Suppressor macrophage (primary cell): ENCODE results near the gene TTC32.

Source experiments
- DNase-seq, 4 experiments: peaks; one replicate each; pipeline ENCODE4 v3.0.0-alpha.2; 2020 to 2022

TTC32 gene

DNA sequence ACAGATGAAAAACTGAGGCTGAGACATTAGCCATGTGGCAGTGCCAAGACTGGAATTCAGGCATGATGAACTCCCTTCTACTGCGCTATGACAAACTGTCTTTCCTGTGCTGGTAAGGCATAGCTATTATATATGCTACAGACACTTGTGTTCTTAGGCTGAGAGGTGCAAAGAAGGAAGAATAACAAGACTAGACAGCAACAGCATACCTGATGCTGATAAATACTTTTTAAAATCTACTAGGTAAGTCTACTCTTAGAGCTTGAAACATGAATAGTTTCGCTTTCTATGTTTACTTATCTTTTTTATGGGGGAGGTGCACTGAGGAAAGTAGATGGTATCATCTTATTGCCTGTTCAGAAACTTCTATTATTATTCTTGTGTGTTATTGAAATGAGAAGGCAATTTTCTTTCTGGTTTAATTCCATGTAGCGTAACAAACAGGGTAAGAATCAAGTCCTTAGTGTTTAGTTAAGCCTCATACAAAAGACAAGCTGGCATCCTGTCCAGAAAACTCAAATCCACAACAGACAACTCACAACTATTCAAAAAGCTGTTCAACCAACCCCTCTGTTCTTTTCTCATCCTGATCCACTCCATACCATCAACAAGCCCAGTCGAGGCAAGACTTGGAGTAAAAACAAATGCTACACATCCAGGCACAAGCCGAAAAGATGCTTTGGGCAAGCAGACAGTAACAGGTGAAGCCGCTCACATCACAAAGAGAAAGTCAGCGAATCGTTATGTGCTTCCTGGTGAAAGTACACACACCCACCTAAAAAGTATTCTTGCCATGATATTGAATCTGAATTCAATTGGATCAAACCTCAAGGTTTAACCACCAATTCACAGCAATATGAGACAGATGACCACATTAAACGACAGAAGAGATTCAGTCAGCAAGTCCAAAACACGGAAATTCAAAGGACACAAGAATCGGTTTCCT lies 1.5 kb downstream of the TTC32 start:
- DNase-seq: no peak

DNA sequence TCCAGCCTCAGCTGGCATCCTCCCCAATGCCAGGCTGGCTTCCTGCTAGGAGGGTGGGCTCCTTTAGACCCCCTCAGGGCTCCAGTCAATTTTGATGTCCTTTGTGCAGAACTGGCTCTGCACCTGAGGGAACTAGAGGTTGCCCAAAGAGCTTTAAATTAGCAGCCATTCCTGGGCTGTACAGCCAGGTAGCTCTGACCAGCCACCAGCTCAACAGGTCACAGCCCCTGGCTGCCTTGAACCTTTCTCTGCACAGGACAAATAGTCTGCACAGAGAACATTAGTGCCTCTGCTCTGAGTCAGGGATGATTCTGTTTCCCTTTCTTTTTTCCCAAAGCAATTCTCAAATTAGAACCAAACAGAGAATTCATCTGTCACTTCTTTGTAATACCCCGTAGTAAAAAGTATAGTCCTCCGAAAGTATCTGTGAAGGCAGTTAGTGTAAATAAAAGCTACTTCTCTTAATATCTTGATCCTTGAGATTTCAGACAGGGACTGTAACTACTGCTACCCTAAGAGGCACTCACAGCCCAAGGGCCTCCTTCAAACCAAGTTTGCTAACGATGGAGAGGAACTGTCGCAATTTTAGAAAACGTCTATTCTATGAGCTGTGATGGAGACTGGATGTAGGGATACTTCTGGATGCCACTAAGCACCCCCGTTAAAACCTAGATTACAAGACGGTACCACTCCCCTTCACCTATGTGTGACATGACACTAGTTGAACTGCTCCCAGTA lies 3.0 kb downstream of the TTC32 start:
- DNase-seq: no peak

DNA sequence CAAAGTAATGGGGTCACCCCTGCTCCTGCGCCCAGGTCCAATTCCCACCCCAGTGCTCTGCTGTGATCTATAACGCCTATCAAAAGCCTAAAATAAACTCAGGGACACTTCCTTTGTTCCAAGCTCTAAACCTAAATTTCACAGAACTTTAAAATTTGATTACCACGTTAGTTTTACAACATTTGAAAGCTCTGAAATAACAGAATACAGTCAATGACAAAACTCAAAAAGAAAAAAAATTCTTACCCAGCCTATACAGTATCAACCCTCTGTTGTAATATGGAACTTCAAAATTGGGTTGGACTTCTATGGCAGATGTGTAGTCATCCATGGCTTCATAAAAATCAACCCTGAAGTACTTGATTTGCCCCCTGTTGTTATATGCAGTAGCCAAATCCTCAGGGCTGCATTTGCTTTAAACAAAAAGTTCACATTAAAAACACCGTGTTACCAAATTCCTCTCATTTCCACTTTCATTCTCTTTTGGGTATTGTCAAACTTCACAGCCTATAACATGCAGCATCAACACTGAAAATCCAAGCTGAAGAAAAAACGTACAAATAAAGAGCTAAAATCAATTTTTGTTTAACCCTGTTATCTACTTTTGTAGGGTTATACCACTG lies 4.0 kb downstream of the TTC32 start:
- no peak for DNase-seq

DNA sequence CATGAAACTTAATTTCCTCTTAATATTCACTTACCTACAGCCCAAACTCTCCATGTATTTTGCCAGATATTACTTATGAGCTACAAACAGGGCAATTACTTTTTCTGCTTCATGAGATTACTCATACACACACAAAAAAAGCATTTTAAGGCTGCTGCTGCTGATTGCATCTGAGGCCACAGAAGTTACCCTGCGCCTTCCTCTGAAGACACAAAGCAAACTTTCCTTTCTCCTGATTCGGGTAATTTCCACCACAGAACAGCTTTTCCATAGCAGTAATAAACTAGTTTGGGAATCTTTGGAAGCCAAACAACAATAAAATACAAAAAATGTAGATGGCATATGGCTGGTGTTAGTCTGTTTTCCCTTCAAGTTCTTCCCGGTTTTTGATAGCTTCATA lies 6.2 kb downstream of the TTC32 start:
- no peak for DNase-seq

DNA sequence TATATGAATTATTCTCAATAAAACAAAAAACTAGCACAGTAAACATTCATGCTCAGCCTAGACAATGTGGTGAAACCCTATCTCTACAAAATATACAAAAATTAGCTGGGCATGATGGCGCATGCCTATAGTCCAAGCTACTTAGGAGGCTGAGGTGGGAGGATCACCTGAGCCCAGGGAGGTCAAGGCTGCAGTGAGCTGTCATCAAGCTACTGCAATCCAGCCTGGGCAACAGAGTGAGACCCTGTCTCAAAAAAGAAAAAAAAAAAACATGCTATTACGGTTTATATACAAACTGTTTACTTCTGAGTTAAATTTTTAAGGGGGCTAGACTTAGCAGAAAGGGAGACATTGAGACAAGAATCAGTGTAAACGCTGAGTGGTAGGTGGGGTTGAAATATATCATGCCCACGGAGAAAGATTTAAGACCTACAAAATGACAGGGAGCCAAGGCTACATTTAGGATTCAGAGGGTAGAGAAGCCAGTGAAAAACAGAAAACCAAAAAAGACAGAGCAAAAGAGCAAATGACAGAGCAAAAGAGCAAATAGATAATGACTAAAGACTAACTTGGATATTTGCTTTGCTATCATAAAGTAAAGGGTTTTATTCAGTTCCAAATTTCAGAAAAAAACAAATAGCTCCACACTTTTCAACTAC lies 7.5 kb downstream of the TTC32 start:
- no peak for DNase-seq

DNA sequence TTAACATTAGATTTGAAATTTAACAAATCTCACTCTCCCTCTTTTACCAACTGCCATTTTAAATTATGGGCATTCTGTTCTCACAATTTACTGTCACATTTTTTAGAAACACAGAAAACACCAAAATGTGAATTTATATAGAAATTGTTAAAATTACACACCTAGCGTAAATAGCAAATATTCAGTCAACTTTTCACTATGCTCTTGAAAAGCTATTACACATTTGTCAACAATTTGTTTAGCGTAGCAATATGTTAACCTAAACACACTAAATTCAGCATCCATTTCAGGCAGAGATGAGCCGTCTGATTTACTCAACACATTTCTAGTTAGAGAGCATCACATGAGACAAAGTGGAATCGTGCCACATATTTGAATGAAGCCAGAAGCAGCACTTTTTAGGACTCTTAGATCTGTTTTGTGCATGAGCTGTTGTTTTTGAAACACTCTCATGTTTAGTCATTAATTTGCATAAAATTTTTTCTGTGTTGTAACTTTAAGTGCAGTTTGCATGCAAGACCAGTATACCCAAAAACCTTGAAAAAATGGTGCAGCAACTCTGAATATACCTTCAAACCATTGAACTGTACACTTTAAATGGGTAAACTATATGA lies 8.2 kb downstream of the TTC32 start:
- DNase-seq: no peak

DNA sequence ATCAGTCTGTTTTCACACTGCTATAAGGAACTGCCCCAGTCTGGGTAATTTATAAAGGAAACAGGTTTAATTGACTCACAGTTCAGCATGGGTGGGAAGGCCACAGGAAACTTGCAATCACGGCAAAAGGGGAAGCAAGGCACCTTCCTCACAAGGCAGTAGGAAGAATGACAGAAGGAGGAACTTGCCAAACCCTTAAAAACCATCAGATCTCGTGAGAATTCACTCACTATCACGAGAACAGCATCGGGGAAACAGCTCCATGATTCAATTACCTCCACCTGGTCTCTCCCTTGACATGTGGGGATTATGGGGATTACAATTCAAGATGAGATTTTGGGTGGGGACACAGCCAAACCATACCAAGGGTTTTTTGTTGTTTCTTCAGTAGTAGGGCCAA lies 9.8 kb downstream of the TTC32 start:
- DNase-seq: peak; percentile 83 to 95 (median 88)

DNA sequence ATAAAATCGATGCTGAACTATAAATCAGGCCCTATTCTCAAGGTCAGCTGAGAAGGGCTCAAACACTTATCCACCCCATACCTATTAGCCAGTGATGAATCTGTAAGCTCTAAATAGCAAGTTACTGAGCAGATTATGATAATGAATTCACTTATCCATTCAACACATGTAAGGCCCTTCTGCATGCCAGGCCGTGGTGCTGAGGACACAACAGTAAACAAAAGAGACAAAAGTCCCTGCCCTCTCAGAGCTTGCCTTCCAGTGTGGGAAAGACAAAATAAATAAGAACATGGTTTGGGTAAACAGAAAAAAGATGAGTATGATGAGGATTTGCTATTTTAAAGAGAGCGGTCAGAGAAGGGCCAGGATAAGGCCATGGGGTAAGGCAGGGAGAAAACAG lies 11.7 kb downstream of the TTC32 start:
- no peak for DNase-seq

DNA sequence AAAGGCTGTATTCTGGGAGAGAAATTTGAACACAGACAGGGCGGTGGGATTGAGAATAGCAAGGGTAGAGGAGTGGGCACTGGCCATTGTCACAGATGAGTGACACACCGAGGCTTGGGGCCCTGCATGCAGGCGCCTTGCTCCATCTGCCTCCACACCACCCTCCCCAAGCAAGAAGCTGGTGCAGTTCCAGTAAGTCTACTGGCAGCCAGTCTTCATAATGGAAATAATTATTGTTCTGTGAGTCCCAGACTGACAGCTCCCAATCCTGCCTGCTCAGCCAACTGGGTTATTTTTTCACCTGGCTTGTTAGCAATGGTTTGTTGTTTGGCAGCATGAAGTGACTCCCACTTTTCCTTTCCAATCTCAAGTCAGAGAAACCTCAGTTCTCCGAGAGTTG lies 13.0 kb downstream of the TTC32 start:
- no peak for DNase-seq

DNA sequence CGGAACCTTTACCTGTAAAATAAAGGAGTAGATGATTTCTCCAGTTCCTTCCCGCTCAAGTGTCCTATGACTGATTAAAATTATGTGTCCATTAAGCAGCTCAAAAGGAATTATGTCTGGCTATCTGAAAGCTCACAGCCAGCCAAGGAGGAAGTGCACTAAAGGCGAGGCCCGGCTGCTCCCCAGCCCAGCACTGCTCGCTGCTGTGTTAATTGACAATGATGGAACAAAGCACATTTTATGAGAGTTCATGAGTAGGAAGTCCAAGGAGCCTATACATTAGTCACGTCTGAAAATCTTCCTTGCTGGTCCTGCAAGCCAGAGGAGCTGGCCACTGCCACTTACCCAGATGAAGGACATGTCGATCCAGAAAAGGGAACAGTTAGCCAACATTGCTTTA lies 14.3 kb downstream of the TTC32 start:
- DNase-seq: peak; percentile 36 to 62 (median 58)

DNA sequence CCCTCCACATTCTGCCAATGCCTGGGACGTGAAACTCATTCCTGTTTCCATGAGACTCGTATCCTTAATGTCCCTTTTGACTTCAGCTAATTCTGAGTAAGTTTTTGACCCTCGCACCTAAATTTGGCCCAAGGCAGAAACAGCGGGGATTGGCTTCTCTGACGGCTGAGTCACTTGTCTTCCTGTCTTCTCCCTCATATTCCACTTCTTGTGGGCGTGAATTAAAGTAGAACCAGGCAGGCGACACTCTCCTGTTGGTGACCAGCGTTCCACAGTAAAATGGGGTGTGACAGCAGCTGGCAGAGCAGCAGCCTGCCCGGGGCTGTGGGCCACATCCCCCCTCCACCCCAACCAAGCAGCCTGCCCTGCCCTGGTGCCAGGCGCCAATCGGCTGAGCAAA lies 15.5 kb downstream of the TTC32 start:
- no peak for DNase-seq

DNA sequence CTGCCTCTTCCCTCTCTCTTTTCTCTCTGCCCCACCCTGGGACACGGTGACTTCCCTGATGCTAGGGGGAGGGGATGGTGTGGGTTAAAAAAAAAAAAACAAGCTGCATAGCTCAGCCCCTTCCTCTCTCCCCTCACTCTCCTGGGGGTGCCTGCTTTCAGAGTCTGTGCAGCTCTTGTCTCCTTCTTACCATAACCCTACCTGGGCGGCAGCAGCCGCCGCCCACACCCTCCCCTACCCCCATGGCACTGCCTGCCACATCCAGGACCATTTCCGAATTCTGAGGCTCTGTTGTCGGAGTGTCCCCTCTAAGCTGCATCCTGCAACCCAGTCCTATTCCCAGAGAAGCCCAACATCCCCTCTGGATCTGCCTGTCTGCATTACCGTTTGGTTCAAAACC lies 16.0 kb downstream of the TTC32 start:
- DNase-seq: no peak

DNA sequence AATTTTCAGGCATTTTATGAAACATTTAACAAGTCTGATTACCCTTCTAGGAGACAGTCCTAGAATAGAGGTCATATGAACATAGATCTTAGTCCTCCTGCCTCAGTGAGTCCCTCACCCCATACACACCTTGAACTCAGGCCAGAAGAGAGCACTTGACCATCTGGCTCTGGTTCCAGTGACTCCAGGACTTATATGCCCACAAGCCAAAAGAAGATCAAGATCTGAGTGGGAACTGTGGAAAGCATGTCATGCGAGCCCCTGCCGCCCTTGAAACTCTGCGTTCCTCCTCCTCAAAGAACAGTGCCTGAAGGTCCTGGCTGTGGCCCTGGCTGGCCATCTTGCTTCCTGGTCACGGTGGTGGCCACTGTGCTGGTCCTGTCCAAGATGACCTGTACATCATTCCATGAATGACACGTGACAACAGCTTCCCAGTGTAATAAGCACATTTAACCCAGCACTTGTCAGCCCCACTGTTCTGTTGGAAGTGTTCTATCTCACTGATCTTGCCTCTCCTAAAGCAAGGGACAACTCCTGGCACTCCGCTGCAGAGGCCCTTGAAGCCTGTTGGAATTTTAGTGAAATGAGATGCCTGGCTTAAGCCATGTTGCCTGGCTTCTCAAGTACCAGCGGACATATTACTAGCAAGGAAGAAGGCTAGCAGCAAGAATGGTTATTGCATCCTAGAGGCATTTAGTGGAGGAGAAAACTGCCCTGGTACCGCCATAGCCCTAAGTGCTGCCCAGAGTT lies 17.6 kb downstream of the TTC32 start:
- no peak for DNase-seq

DNA sequence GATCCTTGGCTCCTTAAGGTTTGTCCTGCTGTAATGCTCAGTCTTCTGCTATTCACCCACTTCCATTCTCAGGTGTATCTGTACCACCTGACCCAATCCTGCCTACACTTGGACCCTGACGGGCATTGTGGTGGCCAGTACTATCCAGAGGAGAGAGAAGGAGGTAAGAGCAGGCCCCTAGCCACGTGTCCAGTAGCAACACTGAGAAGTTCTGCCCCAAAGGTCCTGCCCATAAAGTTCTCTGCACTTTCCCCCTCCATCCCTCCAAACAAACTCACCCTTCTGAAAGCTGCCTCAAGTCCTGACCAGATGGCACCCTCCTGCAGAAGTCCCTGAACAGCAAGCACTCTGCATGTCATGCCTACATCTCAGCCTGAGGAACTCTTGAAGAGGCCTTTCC lies 18.3 kb downstream of the TTC32 start:
- DNase-seq: no peak

DNA sequence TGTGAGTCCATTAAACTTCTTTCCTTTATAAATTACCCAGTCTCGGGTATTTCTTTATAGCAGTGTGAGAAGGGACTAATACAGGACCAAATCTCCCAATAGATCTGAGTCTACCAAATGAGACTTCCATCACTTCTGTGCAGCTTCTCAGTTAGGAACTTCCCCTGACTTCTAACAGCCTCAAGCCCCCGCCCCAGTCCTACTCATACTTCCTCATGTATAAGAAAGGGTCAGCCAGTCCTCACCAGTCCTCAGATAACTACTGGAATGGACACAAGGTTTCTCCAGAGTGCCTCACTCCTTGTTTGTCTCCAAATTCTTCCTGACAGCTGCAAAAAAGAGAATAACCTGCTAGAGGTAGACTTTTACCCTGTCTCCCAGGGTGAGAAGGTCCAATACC lies 19.5 kb downstream of the TTC32 start:
- DNase-seq: peak in 3 of 4 experiments; percentile 27 to 34 (median 29)

DNA sequence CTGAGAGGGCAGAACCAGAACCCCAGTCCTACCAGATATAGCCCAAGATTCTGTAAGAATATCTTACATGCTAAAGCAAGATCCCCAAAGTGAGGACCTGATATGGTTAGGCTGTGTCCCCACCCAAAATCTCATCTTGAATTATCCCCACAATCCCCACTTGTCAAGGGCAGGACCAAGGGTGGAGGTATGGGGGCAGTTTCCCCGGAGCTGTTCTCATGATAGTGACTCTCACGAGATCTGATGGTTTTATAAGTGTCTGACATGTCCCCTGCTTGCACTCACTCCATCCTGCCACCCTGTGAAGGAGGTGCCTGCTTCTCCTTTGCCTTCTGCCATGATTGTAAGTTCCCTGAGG lies 19.9 kb downstream of the TTC32 start:
- DNase-seq: no peak

DNA sequence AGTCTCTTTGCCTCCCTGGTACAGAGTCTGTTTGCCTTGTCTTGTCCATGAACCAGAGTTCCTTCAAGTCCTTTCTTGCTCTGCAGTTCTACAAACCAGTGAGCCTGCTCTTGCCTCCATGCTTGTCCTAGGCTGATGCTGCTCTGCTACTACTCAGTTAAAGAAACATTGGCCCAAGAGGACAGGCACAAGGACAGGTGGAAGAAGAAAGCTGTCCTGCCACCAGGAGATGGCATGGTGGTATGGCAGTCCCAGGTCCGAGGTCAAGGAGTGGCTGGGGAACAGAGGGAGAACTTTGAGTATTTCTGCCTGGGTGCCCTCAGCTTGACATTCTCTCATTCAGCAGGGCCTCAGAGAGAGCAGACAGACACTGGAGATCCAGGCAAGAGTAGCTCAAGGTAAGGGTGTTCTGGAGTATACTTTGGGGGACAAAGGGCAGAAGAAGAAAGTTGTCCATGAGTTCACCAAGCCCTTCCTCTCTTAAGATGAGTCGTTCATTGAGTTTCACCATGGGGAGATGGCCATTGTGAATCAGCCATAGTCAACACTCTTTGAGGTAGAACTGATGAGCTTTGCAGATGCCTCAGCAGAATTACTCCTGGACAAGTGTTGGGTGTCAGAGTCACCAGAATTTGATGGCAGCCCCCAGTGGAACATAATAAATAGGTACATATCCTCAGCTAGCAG lies 20.4 kb downstream of the TTC32 start:
- DNase-seq: peak in 2 of 4 experiments; percentile 49 to 52

DNA sequence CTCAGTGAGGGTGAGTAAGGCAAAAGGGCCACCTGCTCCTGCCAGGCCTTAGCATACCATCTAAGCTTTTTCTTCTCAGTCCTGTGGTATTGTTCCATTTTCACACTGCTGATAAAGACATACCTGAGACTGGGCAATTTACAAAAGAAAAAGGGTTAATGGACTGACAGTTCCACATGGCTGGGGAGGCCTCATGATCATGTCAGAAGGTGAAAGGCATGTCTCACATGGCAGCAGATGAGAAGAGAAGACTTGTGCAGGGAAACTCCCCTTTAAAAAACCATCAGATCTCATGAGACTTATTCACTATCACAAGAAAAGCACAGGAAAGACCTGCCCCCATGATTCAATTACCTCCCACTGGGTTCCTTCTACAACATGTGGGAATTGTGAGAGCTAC lies 21.6 kb downstream of the TTC32 start:
- peak in 3 of 4 experiments; percentile 13 to 40 (median 29) for DNase-seq

DNA sequence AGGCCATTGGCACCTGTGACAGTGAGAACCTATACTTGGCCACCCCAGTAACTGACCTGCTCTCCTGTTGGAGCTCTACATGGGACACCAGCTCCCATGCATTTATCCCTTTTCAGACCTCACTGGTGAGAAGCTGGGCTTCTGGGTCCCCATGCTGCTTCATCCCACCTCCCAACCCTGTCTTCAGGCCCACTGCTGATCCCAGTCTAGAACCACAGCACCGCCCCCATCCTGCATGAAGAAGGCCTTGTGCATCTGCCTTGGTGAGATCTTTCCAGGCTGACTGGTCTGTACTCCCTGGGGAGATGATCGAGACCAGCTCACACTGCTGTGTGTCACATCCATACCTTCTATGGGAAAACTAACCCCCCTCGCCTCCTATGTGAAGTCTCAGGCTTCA lies 22.7 kb downstream of the TTC32 start:
- DNase-seq: no peak

DNA sequence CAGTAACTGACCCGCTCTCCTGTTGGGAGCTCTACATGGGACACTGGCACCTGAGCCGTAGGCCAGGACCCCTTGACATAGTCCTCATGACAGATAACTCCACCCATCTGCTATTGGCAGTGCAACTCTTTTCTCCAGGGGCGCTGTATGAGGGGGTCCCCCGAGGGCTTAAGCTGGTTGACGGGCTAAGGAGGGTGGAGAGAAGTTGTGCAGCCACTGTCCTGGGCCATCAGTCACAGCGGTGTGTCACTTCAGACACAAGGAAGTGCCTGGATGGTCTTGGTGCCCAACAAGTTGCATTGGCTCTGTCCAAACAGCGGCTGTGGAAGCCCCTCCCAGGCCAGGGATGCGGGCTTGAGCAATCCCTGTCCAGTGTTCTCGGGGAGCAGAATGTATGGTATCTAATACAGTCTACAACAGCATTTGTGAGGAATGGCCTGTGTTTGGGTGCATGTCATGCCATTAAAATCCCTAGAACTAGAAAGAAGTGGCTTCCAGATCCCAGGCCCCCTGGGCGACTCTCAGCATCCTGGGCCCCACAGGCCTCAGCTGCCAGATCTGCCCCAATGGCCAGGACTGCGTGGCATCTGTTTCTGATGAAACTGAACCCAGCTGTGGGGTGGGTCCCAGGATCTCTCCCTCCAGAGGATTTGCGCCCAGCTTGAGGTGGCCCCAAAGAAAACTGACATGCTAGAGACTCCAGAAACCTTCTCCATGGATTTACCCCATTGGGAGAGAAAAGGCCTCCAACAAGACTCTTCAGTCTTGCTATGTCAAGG lies 23.3 kb downstream of the TTC32 start:
- DNase-seq: no peak
